Uterus (tissue), 4 donors: ENCODE measurements around the gene LCNL1. TPM values are rescaled to one million over a fixed set of nuclear protein-coding genes. Genes with fewer than 3 reads are reported as not detected.
"Not testable (repeated sequence)": the region's sequence is repeated elsewhere in the genome, so short reads cannot be mapped to it uniquely, and the experiment has no call there.

Experiments used
- DNase-seq, 2 donors: peaks; one replicate each; pipeline ENCODE4 v3.0.0-alpha.2; 2019 to 2020
- H3K27ac ChIP-seq, 2 donors: fragments of 200-600 bp; sonication (generic); 1 replicate in 1 of 2; 2 replicates in 1 of 2; pipeline ENCODE4 v1.5.1; 2016 to 2018
- H3K27me3 ChIP-seq, 2 donors: fragments of 200-600 bp; sonication (generic); one replicate each; pipeline ENCODE4 v1.5.1; 2018 to 2019; ENCODE audit warnings: control low read depth in 1 of 2
- H3K36me3 ChIP-seq, 2 donors: fragments of 200-600 bp; sonication (generic); one replicate each; pipeline ENCODE4 v1.5.1; 2019; ENCODE audit warnings: control low read depth in 1 of 2
- H3K4me1 ChIP-seq, 2 donors: fragments of 200-600 bp; sonication (generic); one replicate each; pipeline ENCODE4 v1.5.1; 2018 to 2019; ENCODE audit warnings: control low read depth in 1 of 2
- H3K4me3 ChIP-seq, 2 donors: fragments of 200-600 bp; sonication (generic); 1 replicate in 1 of 2; 2 replicates in 1 of 2; pipeline ENCODE4 v1.5.1; 2018 to 2019; ENCODE audit warnings: mild to moderate bottlenecking in 1 of 2
- H3K9me3 ChIP-seq, 2 donors: fragments of 200-600 bp; sonication (generic); one replicate each; pipeline ENCODE4 v1.5.1; 2019; ENCODE audit warnings: control low read depth in 1 of 2
- POLR2A ChIP-seq, 2 donors: fragments of 450-650 bp; IDR thresholded peaks; one replicate each; pipeline ENCODE4 v1.6.1; 2016; ENCODE audit warnings: antibody characterized with exemption in 2 of 2, mild to moderate bottlenecking in 1 of 2, moderate library complexity in 1 of 2
- intact Hi-C: fragments of 100-400 bp; cut with DNase I; formaldehyde crosslinking; loops from one replicate; pipeline ENCODE4 v1.15.1; 2023; ENCODE audit warnings: low total_unique reads
- total RNA-seq, 4 donors: library from RNA; depleted of rRNA in 3 of 4; stranded (reverse); fragments of >200 nt in 3 of 4; gene quantifications; one replicate each; pipeline versions ENCODE4 v1.1.0 to v1.2.4, GENCODE V29; 2014 to 2023
- TF ChIP-seq, protein P1 (sequence below), 4 experiments: fragments of 200-600 bp in 2 of 4; fragments of 450-650 bp in 2 of 4; sonication (generic) in 2 of 4; IDR thresholded peaks; one replicate each; pipeline ENCODE4 v1.5.1; 2016 to 2019; ENCODE audit warnings: antibody characterized with exemption in 4 of 4, mild to moderate bottlenecking in 2 of 4, moderate library complexity in 1 of 4
- donor health status: DM: yes; HTN: yes; CAD: no.

LCNL1 gene
- total RNA-seq, 4 donors from 2014 or later: under 0.01 to 6.9 (median 0.54) TPM

- Histone ChIP-seq H3K4me3 (no peak overlapping the region), H3K4me1 (peaks cover 0 to 18% of the 10 kb centered on the region in 2 donors), H3K9me3 (no peaks in the 10 kb centered on the region), H3K27ac (no peak overlapping the region), H3K36me3 (no peaks in the 10 kb centered on the region), H3K27me3 (no peaks in the 10 kb centered on the region)
- intact Hi-C loops: loop anchor here (5.0 kb wide), 1 partner anchor 243 kb away; no protein-coding TSS in a partner anchor
- no peak for DNase-seq
- TF ChIP-seq, protein P1, sequence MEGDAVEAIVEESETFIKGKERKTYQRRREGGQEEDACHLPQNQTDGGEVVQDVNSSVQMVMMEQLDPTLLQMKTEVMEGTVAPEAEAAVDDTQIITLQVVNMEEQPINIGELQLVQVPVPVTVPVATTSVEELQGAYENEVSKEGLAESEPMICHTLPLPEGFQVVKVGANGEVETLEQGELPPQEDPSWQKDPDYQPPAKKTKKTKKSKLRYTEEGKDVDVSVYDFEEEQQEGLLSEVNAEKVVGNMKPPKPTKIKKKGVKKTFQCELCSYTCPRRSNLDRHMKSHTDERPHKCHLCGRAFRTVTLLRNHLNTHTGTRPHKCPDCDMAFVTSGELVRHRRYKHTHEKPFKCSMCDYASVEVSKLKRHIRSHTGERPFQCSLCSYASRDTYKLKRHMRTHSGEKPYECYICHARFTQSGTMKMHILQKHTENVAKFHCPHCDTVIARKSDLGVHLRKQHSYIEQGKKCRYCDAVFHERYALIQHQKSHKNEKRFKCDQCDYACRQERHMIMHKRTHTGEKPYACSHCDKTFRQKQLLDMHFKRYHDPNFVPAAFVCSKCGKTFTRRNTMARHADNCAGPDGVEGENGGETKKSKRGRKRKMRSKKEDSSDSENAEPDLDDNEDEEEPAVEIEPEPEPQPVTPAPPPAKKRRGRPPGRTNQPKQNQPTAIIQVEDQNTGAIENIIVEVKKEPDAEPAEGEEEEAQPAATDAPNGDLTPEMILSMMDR (IDR thresholded peaks at IDR 0.05): no peak
- no peak for TF ChIP-seq POLR2A (IDR thresholded peaks at IDR 0.05)
These were observed 47.2 kb downstream of the LCNL1 start for GRCh38 chr9:137030006-137030405.

GRCh38 chr9:137030538-137031527, 48.0 kb downstream of the LCNL1 start:
- intact Hi-C loops: loop anchor here (5.0 kb wide), 1 partner anchor 244 kb away; no protein-coding TSS in a partner anchor
- DNase-seq: no peak
- H3K4me3 ChIP-seq: no peak overlapping the region
- no peaks in the 10 kb centered on the region for H3K36me3 ChIP-seq
- no peak for TF ChIP-seq POLR2A (IDR thresholded peaks at IDR 0.05)
- TF ChIP-seq, protein P1 (IDR thresholded peaks at IDR 0.05): no peak
- H3K9me3 ChIP-seq: no peaks in the 10 kb centered on the region
- no peaks in the 10 kb centered on the region for H3K27me3 ChIP-seq
- peaks cover 0 to 18% of the 10 kb centered on the region in 2 donors for H3K4me1 ChIP-seq
- H3K27ac ChIP-seq: no peak overlapping the region

DNA sequence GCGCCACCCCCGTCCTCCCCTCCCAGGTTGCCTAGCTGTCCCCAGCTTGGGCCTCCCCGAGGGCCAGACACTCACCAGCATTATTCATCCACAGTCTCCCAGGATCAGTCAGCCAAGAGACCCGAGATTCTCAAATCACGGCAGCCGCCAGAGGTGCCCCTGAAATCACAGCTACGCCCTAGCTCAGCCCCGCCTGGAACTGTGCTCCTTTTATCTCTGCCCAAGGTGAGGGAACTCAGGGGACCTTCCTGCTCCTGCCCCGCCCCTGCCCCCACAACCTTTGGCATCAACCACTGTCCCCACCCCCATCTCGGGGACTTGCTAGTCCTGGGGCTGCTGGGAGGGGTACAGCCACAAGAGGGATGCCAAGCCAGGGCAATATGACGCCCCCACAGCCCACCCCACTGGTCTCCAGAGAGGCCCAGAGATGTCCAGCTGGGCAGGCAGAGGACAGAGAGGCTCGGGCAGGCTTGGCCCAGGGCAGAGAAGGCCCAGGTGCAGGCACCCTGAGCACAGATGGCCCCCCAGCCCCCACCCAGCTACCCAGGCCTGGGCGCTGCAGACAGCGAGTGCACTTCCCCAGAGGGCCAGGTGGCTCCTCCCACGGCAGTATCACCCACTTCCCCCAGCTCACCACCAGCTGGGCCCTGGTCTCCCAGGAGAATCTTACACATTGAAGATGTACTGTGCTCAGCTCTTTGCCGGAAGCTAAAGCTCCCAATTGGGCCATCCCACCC, 49.3 kb downstream of the LCNL1 start, which contains the start of gene FUT7:
Gene FUT7, minus strand, starts transcription at position 185 of the 737 bp plus-strand sequence. Its CDS starts 97 bp downstream, at position 88.
- no peaks in the 10 kb centered on the region for H3K27me3 ChIP-seq
- TF ChIP-seq, protein P1 (IDR thresholded peaks at IDR 0.05): no peak
- no peak for TF ChIP-seq POLR2A (IDR thresholded peaks at IDR 0.05)
- H3K4me3 ChIP-seq: no peak within 1 kb of the TSS
- no peaks in the 10 kb centered on the region for H3K9me3 ChIP-seq
- H3K27ac ChIP-seq: no peak within 1 kb of the TSS
- intact Hi-C loops: loop anchor here (5.0 kb wide), 1 partner anchor 245 kb away; no protein-coding TSS in a partner anchor
- no peaks in the 10 kb centered on the region for H3K36me3 ChIP-seq
- no peak for DNase-seq
- H3K4me1 ChIP-seq: peaks cover 0 to 18% of the 10 kb centered on the region in 2 donors

DNA sequence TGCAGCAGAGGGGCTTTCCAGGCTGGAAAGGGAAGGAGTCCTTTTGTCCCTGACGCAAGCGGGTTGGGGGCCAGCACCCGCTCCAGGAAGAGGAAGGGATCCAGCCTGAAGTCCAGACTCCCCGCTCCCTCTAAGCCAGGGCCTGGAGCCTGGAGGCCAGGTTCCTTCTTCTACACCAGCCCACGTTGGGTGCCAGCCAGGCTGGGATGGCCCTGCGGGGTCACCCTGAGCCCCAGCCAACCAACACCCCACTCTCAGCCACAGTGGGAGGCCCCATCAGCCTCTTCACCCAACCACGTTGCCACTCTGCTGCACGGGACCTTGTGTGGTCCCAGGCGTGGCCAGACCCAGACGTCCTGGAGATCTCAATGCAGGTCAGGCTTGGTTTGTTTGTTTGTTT, 50.1 kb downstream of the LCNL1 start:
- H3K36me3 ChIP-seq: no peaks in the 10 kb centered on the region
- no peak overlapping the region for H3K27ac ChIP-seq
- TF ChIP-seq, protein P1 (IDR thresholded peaks at IDR 0.05): no peak
- no peak for TF ChIP-seq POLR2A (IDR thresholded peaks at IDR 0.05)
- no peaks in the 10 kb centered on the region for H3K9me3 ChIP-seq
- intact Hi-C loops: loop anchor here (5.0 kb wide), 1 partner anchor 246 kb away; no protein-coding TSS in a partner anchor
- peaks cover 0 to 13% of the 10 kb centered on the region in 2 donors for H3K4me1 ChIP-seq
- no peaks in the 10 kb centered on the region for H3K27me3 ChIP-seq
- DNase-seq: no peak
- no peak overlapping the region for H3K4me3 ChIP-seq

DNA sequence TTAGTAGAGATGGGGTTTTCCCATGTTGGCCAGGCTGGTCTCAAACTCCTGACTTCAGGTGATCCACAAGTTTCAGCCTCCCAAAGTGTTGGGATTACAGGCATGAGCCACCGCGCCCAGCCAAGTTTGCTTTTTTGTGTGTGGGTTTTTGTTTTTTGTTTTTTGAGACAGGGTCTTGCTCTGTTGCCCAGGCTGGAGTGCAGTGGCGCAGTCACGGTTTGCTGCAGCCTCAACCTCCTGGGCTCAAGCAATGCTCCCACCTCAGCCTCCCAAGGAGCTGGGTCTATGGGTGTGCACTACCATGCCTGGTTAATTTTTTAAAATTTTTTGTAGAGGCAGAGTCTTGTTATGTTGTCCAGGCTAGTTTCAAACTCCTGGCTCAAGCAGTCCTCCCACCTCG, 50.7 kb downstream of the LCNL1 start:
- not testable (repeated sequence) for H3K27ac ChIP-seq, H3K4me3 ChIP-seq, H3K9me3 ChIP-seq, DNase-seq, H3K36me3 ChIP-seq, H3K27me3 ChIP-seq
- intact Hi-C loops: loop anchor here (5.0 kb wide), 1 partner anchor 246 kb away; no protein-coding TSS in a partner anchor
- peaks cover 0 to 11% of the 10 kb centered on the region in 2 donors for H3K4me1 ChIP-seq
